Panc1 (cell line): ENCODE data around the gene CD244.

Experiments used
- CTCF ChIP-seq: fragments of 450-650 bp; IDR thresholded peaks from 2 replicates; pipeline ENCODE4 v1.5.1; 2017; ENCODE audit warnings: mild to moderate bottlenecking
- TCF7L2 ChIP-seq: IDR thresholded peaks from 2 replicates; pipeline ENCODE4 v1.6.1; 2011; ENCODE audit warnings: mild to moderate bottlenecking, low read depth, low read length, inconsistent platforms

- TF ChIP-seq CTCF (no peak), TCF7L2 (no peak)
Measured at GRCh38 chr1:160883581-160884513, 21.2 kb upstream of the CD244 start.
